HepG2 (cell line): Measurements from ENCODE around the gene ZMYND10. TPM values are rescaled to one million over a fixed set of nuclear protein-coding genes. Genes with fewer than 3 reads are reported as not detected.

Experiments
- FOXA1 ChIP-seq, 2 experiments: fragments of 450-650 bp in 1 of 2; sonication (generic) in 1 of 2; formaldehyde crosslinking in 1 of 2; IDR thresholded peaks; 2 replicates each; pipeline versions ENCODE4 v1.4.0 to v1.6.1; 2016 to 2020; ENCODE audit warnings: missing genetic modification reagents in 1 of 2
- GATAD1 ChIP-seq: IDR thresholded peaks from 2 replicates; pipeline ENCODE4 v1.6.1; 2016; ENCODE audit warnings: missing genetic modification reagents, missing compliant biosample characterization
- HNRNPK ChIP-seq: fragments of 200-400 bp; formaldehyde crosslinking; IDR thresholded peaks from 2 replicates; pipeline ENCODE4 v1.6.1; 2018; ENCODE audit warnings: low read length, low read depth, moderate library complexity, mild to moderate bottlenecking; ENCODE audit not compliant: poor library complexity, severe bottlenecking
- MTF1 ChIP-seq: sonication (generic); formaldehyde crosslinking; IDR thresholded peaks from 2 replicates; pipeline ENCODE4 v1.5.0; 2020; ENCODE audit warnings: missing genetic modification reagents
- PHF20 ChIP-seq: sonication (generic); formaldehyde crosslinking; IDR thresholded peaks from 2 replicates; pipeline ENCODE4 v1.5.0; 2020; ENCODE audit warnings: mild to moderate bottlenecking, missing genetic modification reagents
- PHF21A ChIP-seq: sonication (generic); formaldehyde crosslinking; IDR thresholded peaks from 2 replicates; pipeline ENCODE4 v1.5.0; 2020; ENCODE audit warnings: mild to moderate bottlenecking, missing genetic modification reagents
- PITX1 ChIP-seq: sonication (generic); formaldehyde crosslinking; IDR thresholded peaks from 2 replicates; pipeline ENCODE4 v1.5.1; 2020; ENCODE audit warnings: mild to moderate bottlenecking, missing genetic modification reagents
- REPIN1 ChIP-seq: sonication (generic); formaldehyde crosslinking; IDR thresholded peaks from 2 replicates; pipeline ENCODE4 v1.8.0; 2022; ENCODE audit warnings: missing genetic modification reagents, low read depth, mild to moderate bottlenecking, borderline replicate concordance
- REST ChIP-seq, 2 experiments: IDR thresholded peaks; 2 replicates each; pipeline ENCODE4 v1.6.1; 2011 to 2012; ENCODE audit warnings: low read length in 2 of 2, borderline replicate concordance in 1 of 2, low read depth in 1 of 2, mild to moderate bottlenecking in 1 of 2, moderate library complexity in 1 of 2
- U2AF1 ChIP-seq: fragments of 200-400 bp; formaldehyde crosslinking; optimal IDR thresholded peaks from 2 replicates; pipeline ENCODE3; 2017; ENCODE audit warnings: mild to moderate bottlenecking, low read depth, low read length
- UBTF ChIP-seq: sonication (generic); formaldehyde crosslinking; IDR thresholded peaks from 2 replicates; pipeline ENCODE4 v1.4.0; 2020; ENCODE audit warnings: mild to moderate bottlenecking, missing genetic modification reagents
- ZBTB10 ChIP-seq: sonication (generic); formaldehyde crosslinking; IDR thresholded peaks from 2 replicates; pipeline ENCODE4 v1.4.0; 2020; ENCODE audit warnings: missing genetic modification reagents, borderline replicate concordance
- ZFP62 ChIP-seq: sonication (generic); formaldehyde crosslinking; IDR thresholded peaks from 2 replicates; pipeline ENCODE4 v1.4.0; 2020; ENCODE audit warnings: missing genetic modification reagents
- ZNF205 ChIP-seq: IDR thresholded peaks from 2 replicates; pipeline ENCODE4 v1.6.1; 2018; ENCODE audit warnings: missing biosample characterization, missing genetic modification reagents
- ZNF460 ChIP-seq: sonication (generic); formaldehyde crosslinking; IDR thresholded peaks from 2 replicates; pipeline ENCODE4 v1.5.1; 2020; ENCODE audit warnings: missing genetic modification reagents, mild to moderate bottlenecking, borderline replicate concordance
- ZNF784 ChIP-seq: sonication (generic); formaldehyde crosslinking; IDR thresholded peaks from 2 replicates; pipeline ENCODE4 v1.5.1; 2020; ENCODE audit warnings: missing genetic modification reagents, mild to moderate bottlenecking, borderline replicate concordance
- ZNF816 ChIP-seq: sonication (generic); formaldehyde crosslinking; IDR thresholded peaks from 2 replicates; pipeline ENCODE4 v1.8.0; 2022; ENCODE audit warnings: missing genetic modification reagents, mild to moderate bottlenecking, borderline replicate concordance
- polyA plus RNA-seq, 8 experiments: library from polyadenylated mRNA; depleted of rRNA in 3 of 8; stranded (reverse) in 7 of 8; unstranded in 1 of 8; fragments of >200 nt; fragmentation: Illumina TruSeq in 4 of 8; extraction: Trizol in 4 of 8; gene quantifications; 2 replicates each; pipeline versions ENCODE4 v1.2.1 to v1.2.3, GENCODE V29; 2011 to 2016; ENCODE audit warnings: low read depth in 4 of 8, missing spikeins in 1 of 8, mixed read lengths in 1 of 8; ENCODE audit not compliant: insufficient read depth in 1 of 8
- total RNA-seq, 5 experiments: library from RNA; depleted of rRNA; stranded (reverse); fragments of >200 nt; fragmentation: Illumina TruSeq; extraction: Trizol; gene quantifications; 2 replicates each; pipeline ENCODE4 v1.2.3, GENCODE V29; 2016; ENCODE audit warnings: low read depth in 1 of 5

The ZMYND10 gene
- total and polyA plus RNA-seq, 2 of the 13 experiments (the other 11 are each of a cell fraction or from before 2014, with no cell fraction given) = 0.60 to 0.74 TPM

- TF ChIP-seq ZBTB10 (CRISPR knock-in tag) = no peak
- peak; percentile 25 for TF ChIP-seq UBTF
- no peak for TF ChIP-seq ZNF460 (CRISPR knock-in tag)
- no peak for TF ChIP-seq ZNF816 (CRISPR knock-in tag)
- TF ChIP-seq PHF20 (CRISPR knock-in tag) = peak; percentile 92
- no peak for TF ChIP-seq ZNF205
- peak; percentile 33; the same call in 1 of the 2 replicates for TF ChIP-seq ZNF784
- no peak for TF ChIP-seq FOXA1 (IDR thresholded peaks at IDR 0.05)
- TF ChIP-seq FOXA1 (CRISPR knock-in tag; IDR thresholded peaks at IDR 0.05) = peak; percentile 14; the same call in 1 of the 2 replicates
- peak; percentile 20; the same call in 1 of the 2 replicates for TF ChIP-seq REPIN1 (CRISPR knock-in tag)
- peak; percentile 23 for TF ChIP-seq HNRNPK
- TF ChIP-seq PHF21A (CRISPR knock-in tag) = peak; percentile 56
- no peak for TF ChIP-seq U2AF1
- peak; percentile 97 for TF ChIP-seq GATAD1 (CRISPR knock-in tag)
- TF ChIP-seq MTF1 = peak; percentile 7; the same call in 1 of the 2 replicates
- no peak for TF ChIP-seq PITX1 (CRISPR knock-in tag)
- TF ChIP-seq ZFP62 (CRISPR knock-in tag) = no peak
- TF ChIP-seq REST (IDR thresholded peaks at IDR 0.05; ENCODE audit: borderline replicate concordance in 1 of 2, low read depth in 1 of 2, low read length in 2 of 2) = peak in 1 of 2 experiments; percentile 50; a peak in 1 of 4 replicates
These were observed 17.4 kb downstream of the ZMYND10 start, which contains the start of gene TUSC2 (continued) for GRCh38 chr3:50327943-50328691.
